Anterior cingulate cortex (tissue), 58 donors: ENCODE measurements around the gene HCN4.
A peak's percentile ranks its signal among the peaks of the same experiment; 100 is the strongest.

Experiments
- DNase-seq, 58 donors: peaks; one replicate each; lab custom pipeline; 2025; lab: John Stamatoyannopoulos, UW

The HCN4 gene

GRCh38 chr15:73382115-73382514 is 13.4 kb upstream of the HCN4 start:
- no peak for DNase-seq

GRCh38 chr15:73380661-73381060 is 11.9 kb upstream of the HCN4 start:
- no peak for DNase-seq

- DNase-seq: peak in 19 of 58 donors; percentile 3 to 57 (median 20)
These were observed 9.3 kb upstream of the HCN4 start for GRCh38 chr15:73378089-73378488.

GRCh38 chr15:73375755-73376305 is 7.1 kb upstream of the HCN4 start:
- DNase-seq: no peak

GRCh38 chr15:73375012-73375411 is 6.3 kb upstream of the HCN4 start:
- DNase-seq: no peak

- no peak for DNase-seq
These were observed 5.8 kb upstream of the HCN4 start for GRCh38 chr15:73374604-73375003.

- no peak for DNase-seq
These were observed 4.5 kb upstream of the HCN4 start for GRCh38 chr15:73373221-73373620.

- DNase-seq: no peak
These were observed 3.1 kb upstream of the HCN4 start for GRCh38 chr15:73371812-73372211.

GRCh38 chr15:73370151-73370550 is 1.4 kb upstream of the HCN4 start:
- no peak for DNase-seq

- DNase-seq: no peak
These were observed 466 bp upstream of the HCN4 start for GRCh38 chr15:73369154-73369694.

GRCh38 chr15:73367624-73368300 is 996 bp downstream of the HCN4 start:
- DNase-seq: no peak

- no peak for DNase-seq
These were observed 1.8 kb downstream of the HCN4 start for GRCh38 chr15:73366766-73367623.

- no peak for DNase-seq
These were observed 4.7 kb downstream of the HCN4 start for GRCh38 chr15:73364070-73364469.

- no peak for DNase-seq
These were observed 5.9 kb downstream of the HCN4 start for GRCh38 chr15:73362900-73363299.

GRCh38 chr15:73361337-73361736 is 7.4 kb downstream of the HCN4 start:
- peak in 26 of 58 donors; percentile 4 to 59 (median 20) for DNase-seq

- no peak for DNase-seq
These were observed 9.1 kb downstream of the HCN4 start for GRCh38 chr15:73359651-73360050.

- no peak for DNase-seq
These were observed 10.6 kb downstream of the HCN4 start for GRCh38 chr15:73357999-73358665.

- no peak for DNase-seq
These were observed 13.0 kb downstream of the HCN4 start for GRCh38 chr15:73355612-73356265.

- no peak for DNase-seq
These were observed 14.5 kb downstream of the HCN4 start for GRCh38 chr15:73354241-73354640.

- no peak for DNase-seq
These were observed 15.0 kb downstream of the HCN4 start for GRCh38 chr15:73353734-73354133.
